Activated CD4-positive, alpha-beta T cell treated with anti-CD3 and anti-CD28 coated beads, Interleukin-2, amount 50 U/mL, for 24 hours (primary cell): ENCODE measurements around the gene ARMC2.
"Not testable (repeated sequence)": the region's sequence is repeated elsewhere in the genome, so short reads cannot be mapped to it uniquely, and the experiment has no call there.

Experiments
- DNase-seq, 2 donors: peaks; one replicate each; pipeline ENCODE4 v3.0.0-alpha.2; 2020; ENCODE audit warnings: low read depth in 1 of 2, low spot score in 1 of 2

Gene ARMC2

GRCh38 chr6:108835218-108835850, 12.9 kb upstream of the ARMC2 start:
- DNase-seq: peak; percentile 72 to 80

GRCh38 chr6:108836061-108836460, 12.2 kb upstream of the ARMC2 start:
- DNase-seq: no peak

GRCh38 chr6:108837236-108837971, 10.8 kb upstream of the ARMC2 start:
- no peak for DNase-seq

- no peak for DNase-seq
Measured at GRCh38 chr6:108838101-108838717, 10.0 kb upstream of the ARMC2 start.

GRCh38 chr6:108839083-108839642, 9.1 kb upstream of the ARMC2 start:
- no peak for DNase-seq

- no peak for DNase-seq
Measured at GRCh38 chr6:108840919-108841318, 7.3 kb upstream of the ARMC2 start.

- no peak for DNase-seq
Measured at GRCh38 chr6:108841377-108841855, 6.8 kb upstream of the ARMC2 start.

GRCh38 chr6:108844135-108844534, 4.1 kb upstream of the ARMC2 start:
- DNase-seq: no peak

- no peak for DNase-seq
Measured at GRCh38 chr6:108845145-108845544, 3.1 kb upstream of the ARMC2 start.

- no peak for DNase-seq
Measured at GRCh38 chr6:108846101-108846500, 2.1 kb upstream of the ARMC2 start.

GRCh38 chr6:108846628-108847027, 1.6 kb upstream of the ARMC2 start:
- DNase-seq: no peak

GRCh38 chr6:108847738-108848115, 495 bp upstream of the ARMC2 start:
- DNase-seq: no peak

GRCh38 chr6:108850669-108851465, 2.6 kb downstream of the ARMC2 start:
- no peak for DNase-seq

- no peak for DNase-seq
Measured at GRCh38 chr6:108851756-108852155, 3.5 kb downstream of the ARMC2 start.

- DNase-seq: no peak
Measured at GRCh38 chr6:108853077-108853476, 4.9 kb downstream of the ARMC2 start.

GRCh38 chr6:108862479-108863191, 14.4 kb downstream of the ARMC2 start:
- DNase-seq: no peak

- DNase-seq: not testable (repeated sequence)
Measured at GRCh38 chr6:108865751-108866286, 17.6 kb downstream of the ARMC2 start.

- DNase-seq: no peak
Measured at GRCh38 chr6:108866798-108867197, 18.6 kb downstream of the ARMC2 start.

GRCh38 chr6:108868647-108869046, 20.4 kb downstream of the ARMC2 start:
- DNase-seq: no peak

- no peak for DNase-seq
Measured at GRCh38 chr6:108869876-108870275, 21.7 kb downstream of the ARMC2 start.
